GM12891 (cell line): ENCODE measurements around the gene SNAPIN.

Experiments
- POLR2A ChIP-seq: IDR thresholded peaks from 2 replicates; pipeline ENCODE4 v1.6.1; 2011; ENCODE audit warnings: low read depth, low read length, control low read depth
- POLR2AphosphoS5 ChIP-seq: IDR thresholded peaks from 2 replicates; pipeline ENCODE4 v1.6.1; 2011; ENCODE audit warnings: low read depth, low read length, control low read depth
- TAF1 ChIP-seq: IDR thresholded peaks from 2 replicates; pipeline ENCODE4 v1.6.1; 2011; ENCODE audit warnings: low read depth, low read length, control low read depth

- TF ChIP-seq POLR2A (no peak), POLR2AphosphoS5 (no peak), TAF1 (no peak)
Measured at GRCh38 chr1:153626904-153627714, 31.4 kb upstream of the SNAPIN start, which contains the start of gene S100A13.
